AG04449 (cell line): ENCODE results near the gene PIK3R3.

Source experiments
- CTCF ChIA-PET: fragments of 350-600 bp; formaldehyde crosslinking; extraction: SDS; loops from one replicate; lab custom pipeline; 2021; ENCODE audit warnings: antibody characterized with exemption; lab: Yijun Ruan, JAX
- POLR2A ChIA-PET: fragments of 400-600, 350-600 bp; formaldehyde crosslinking; extraction: SDS; loops from one replicate; lab custom pipeline; 2020; ENCODE audit warnings: antibody characterized with exemption, inconsistent platforms; lab: Yijun Ruan, JAX
- DNase-seq: peaks from one replicate; pipeline ENCODE4 v3.0.0-alpha.2; 2010; ENCODE audit warnings: low read depth, low spot score
- H3K4me3 ChIP-seq: 2 replicates; pipeline ENCODE4 v1.5.1; 2011; ENCODE audit warnings: low read depth, mild to moderate bottlenecking, control low read depth, low read length
- TF ChIP-seq, protein P1 (sequence below): IDR thresholded peaks from one replicate; pipeline ENCODE4 v1.5.1; 2011; ENCODE audit warnings: mild to moderate bottlenecking, moderate library complexity, low read length, control low read depth, inconsistent platforms; ENCODE audit not compliant: insufficient read depth; ENCODE audit errors: missing control alignments

PIK3R3 gene

DNA sequence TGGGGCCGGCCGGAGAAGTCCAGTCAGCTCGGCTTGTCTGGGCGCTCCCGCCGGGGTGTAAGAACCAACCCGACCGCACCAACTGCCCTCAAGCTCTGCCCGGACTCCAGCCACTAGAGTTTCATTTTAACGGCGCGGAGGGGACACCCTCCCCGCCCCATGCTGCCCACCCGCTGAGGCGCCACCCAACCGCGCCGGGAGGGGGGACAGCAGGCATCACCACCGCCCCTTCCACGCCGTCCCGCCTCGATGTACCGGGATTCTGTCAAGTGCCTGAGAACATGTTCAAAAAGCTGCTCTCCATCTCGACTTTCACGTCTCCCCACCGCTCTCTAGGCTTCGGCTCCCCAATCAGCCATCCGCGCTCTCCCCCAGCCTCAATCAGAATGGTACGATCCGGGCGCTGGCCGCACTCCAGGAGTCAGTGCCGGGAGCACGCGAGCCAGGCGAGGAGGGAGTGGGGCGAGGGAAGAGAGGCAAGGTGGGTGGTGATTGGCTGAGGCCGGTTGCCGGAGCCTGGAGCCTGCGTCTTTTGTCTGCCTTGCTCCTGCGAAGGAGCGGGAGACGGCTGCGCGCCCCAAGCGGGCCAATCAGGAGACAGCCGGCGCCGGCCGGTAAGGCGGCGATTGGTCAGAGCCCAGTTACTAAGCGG, at the start of gene PIK3R3:
Gene PIK3R3 (minus strand): TSS at position 101 of the 652 bp plus-strand sequence. CDS start 677 bp downstream, outside the sequence.
- CTCF ChIA-PET: interaction anchor here (0.9 to 1.8 kb wide), 4 partner anchors 10 to 99 kb away, joined by 3 to 11 read pairs (median 7); no protein-coding TSS in a partner anchor
- TF ChIP-seq, protein P1, sequence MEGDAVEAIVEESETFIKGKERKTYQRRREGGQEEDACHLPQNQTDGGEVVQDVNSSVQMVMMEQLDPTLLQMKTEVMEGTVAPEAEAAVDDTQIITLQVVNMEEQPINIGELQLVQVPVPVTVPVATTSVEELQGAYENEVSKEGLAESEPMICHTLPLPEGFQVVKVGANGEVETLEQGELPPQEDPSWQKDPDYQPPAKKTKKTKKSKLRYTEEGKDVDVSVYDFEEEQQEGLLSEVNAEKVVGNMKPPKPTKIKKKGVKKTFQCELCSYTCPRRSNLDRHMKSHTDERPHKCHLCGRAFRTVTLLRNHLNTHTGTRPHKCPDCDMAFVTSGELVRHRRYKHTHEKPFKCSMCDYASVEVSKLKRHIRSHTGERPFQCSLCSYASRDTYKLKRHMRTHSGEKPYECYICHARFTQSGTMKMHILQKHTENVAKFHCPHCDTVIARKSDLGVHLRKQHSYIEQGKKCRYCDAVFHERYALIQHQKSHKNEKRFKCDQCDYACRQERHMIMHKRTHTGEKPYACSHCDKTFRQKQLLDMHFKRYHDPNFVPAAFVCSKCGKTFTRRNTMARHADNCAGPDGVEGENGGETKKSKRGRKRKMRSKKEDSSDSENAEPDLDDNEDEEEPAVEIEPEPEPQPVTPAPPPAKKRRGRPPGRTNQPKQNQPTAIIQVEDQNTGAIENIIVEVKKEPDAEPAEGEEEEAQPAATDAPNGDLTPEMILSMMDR: no peak
- POLR2A ChIA-PET: interaction anchor here (0.6 to 2.0 kb wide), 19 partner anchors 8 to 242 kb away, joined by 3 to 15 read pairs (median 4); no protein-coding TSS in a partner anchor
- peak; percentile 93 for DNase-seq
- H3K4me3 ChIP-seq: peak within 1 kb of the TSS; percentile 83

DNA sequence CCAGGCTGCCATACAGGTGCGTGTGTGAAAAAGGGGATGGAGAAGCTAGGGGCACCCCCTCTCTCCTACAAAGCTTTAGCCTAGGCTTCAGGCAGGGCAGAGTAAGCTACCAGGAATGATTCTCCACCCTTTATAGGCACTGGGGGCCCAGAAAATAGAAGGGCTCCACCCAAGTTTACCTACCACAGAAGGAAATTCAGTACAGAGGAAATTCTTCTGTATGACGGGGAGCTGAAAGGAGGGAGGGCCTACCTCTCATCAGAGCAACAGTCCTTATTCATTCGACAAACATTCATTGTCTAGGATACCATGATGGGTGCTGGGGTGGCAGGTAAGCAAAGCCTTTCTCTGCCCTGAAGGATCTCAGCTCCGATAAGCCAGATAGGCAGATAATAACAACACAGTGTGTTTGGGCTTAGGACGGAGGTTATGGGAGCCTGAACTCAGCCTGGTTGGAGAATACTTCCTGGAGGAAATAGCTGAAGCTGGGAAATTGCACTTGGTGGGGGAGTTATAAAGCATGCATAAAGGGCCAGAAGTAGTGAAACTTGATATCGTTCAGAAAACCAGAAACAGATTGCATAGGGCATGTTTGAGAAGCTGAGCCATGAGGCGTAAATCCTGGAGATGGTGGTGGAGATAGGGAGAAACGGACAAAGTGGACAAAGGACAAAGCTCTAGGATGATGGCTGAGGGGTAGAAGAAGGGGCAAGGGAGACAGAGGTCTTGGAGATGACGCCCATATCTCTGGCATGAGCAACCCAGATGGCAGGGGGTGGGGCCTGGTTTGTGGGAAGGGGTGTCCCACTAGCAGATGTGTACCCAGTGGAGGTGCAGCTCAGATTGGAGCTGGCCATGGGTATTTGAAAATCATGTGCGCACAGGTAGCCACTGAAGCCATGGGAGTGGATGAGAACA, 49.2 kb upstream of the PIK3R3 start:
- CTCF ChIA-PET: interaction anchor here (0.7 to 25.6 kb wide), 28 partner anchors 10 to 299 kb away, joined by 3 to 631 read pairs (median 4); partner anchors contain the start of genes LURAP1 and POMGNT1

DNA sequence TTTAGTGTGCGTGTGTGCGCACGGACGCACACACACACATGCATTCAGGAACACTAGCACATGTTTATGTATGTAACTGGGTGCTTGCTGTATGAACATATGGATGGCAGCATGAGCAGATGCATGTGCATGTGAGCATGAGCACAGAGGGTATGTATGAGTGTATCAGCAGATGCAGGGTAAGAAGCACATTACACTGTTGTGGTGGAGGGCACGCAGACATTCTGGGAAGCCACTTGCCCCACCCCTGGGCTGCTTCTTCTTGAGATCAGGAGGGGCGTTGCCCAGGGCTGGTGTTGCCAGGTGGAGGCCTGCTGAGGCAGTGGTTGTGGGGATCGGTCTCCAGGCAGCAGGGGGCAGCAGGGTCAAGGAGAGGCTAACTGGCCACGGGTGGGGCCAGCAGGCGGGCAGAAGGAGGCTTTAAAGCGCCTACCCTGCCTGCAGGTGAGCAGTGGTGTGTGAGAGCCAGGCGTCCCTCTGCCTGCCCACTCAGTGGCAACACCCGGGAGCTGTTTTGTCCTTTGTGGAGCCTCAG, 47.7 kb upstream of the PIK3R3 start:
- DNase-seq: no peak
- ChIA-PET CTCF (interaction anchor here (0.7 to 25.6 kb wide), 17 partner anchors 10 to 297 kb away, joined by 3 to 631 read pairs (median 4); partner anchors contain the start of gene POMGNT1), POLR2A (no interaction called here)
- TF ChIP-seq, protein P1: no peak
- H3K4me3 ChIP-seq: no peak overlapping the region

More for the DNA sequence above, 49.2 kb upstream of the PIK3R3 start:
- POLR2A ChIA-PET: interaction anchor here (0.7 to 1.8 kb wide), 4 partner anchors 21 to 150 kb away, joined by 3 to 11 read pairs (median 4); partner anchors contain the start of genes LURAP1 and PIK3R3
- no peak overlapping the region for H3K4me3 ChIP-seq
- TF ChIP-seq, protein P1: no peak
- DNase-seq: no peak

DNA sequence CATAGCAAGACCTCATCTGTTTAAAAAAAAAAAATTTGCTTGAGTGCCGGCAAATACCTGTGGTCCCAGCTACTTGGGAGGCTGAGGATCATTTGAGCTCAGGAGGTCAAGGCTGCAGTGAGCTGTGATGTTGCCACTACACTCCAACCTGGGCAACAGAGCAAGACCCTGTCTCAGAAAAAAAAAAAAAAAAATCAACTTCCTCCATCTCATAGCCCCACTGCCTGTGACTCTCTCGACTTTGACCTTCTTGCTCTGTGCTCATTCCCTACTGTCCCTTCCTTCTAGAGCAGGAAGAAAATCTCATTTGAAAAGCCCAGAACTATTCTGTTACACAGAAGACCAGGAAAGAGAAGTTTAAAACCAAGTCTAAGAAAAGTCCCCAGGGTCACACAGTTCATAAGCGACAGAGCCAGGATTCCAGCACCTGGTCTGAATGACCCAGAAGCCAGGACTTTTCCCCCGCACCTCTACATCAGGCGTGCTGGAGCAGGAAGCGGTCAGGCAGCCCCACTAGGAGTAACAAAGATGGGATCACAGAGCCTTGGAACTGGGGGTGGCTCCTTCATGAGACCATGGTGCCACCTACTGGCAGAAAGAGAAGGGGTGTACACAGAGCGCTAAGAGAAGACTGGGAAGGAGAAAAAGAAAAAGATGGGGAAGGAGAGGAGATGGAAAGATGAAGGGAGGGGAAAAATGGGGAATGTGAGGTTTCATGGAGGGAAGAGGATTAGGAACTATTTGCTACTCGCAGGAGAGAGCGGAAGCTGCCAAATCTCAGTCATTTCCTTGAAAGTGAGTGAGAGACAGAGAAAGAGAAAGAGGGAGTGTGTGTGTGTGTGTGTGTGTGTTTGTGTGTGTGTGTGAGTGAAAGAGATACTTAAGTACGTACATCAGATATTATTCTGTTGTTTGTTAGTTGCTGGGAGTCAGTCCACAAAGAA, 47.0 kb upstream of the PIK3R3 start:
- TF ChIP-seq, protein P1: peak; percentile 87

DNA sequence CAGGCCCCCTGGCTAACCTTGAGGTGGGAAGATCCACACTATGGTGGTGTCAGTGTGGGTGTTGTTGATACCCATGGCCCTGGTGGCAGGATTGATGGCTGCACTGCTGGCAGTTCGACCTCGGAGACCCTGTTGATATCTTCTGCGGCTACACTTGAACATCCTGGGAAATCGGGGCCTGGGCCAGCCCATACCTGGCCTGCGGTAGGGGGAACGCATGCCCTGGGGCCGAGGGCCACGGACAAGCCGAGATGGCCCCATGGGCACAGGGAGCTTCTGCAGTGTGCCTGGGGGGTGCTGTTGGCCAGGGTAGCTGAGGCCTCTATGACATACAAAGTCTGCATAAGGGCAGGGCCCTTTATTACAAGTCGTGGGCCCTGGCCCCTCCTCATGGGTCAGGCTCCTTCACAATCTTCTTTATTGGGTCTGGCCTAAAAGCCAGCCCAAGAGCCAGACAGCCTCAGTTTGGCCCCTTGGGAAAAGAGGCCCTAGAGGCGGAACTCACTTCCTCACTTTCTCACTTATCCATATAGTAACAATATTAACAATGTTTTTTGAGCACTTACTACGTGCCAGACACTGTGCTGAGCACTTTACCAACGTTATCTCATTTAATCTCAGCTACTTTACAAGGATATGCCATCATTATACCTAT, 43.9 kb upstream of the PIK3R3 start, which contains the start of gene P3R3URF:
Gene P3R3URF (minus strand): TSS at position 278 of the 655 bp plus-strand sequence. CDS start 17 bp downstream, at position 261.
- no peak within 1 kb of the TSS for H3K4me3 ChIP-seq
- DNase-seq: no peak
- TF ChIP-seq, protein P1: no peak
- CTCF ChIA-PET: interaction anchor here (1.0 to 25.6 kb wide), 2 partner anchors 9 to 143 kb away, joined by 3 to 631 read pairs; no protein-coding TSS in a partner anchor
- POLR2A ChIA-PET: no interaction called here

More for the DNA sequence above, 47.0 kb upstream of the PIK3R3 start:
- ChIA-PET CTCF (interaction anchor here (0.7 to 25.6 kb wide), 11 partner anchors 9 to 199 kb away, joined by 3 to 631 read pairs (median 4); no protein-coding TSS in a partner anchor), POLR2A (no interaction called here)
- peak; percentile 41 for DNase-seq
- no peak overlapping the region for H3K4me3 ChIP-seq
